Upper lobe of right lung (tissue), 1 donor: ENCODE measurements around the gene LMX1A. TPM values are rescaled to one million over a fixed set of nuclear protein-coding genes. Genes with fewer than 3 reads are reported as not detected.

Experiments
- ATAC-seq: fragments of 200-7000 bp; cut with Tn5 transposase; one replicate; pipeline ENCODE4 v1.9.1; 2020; ENCODE audit warnings: mild to moderate bottlenecking, moderate library complexity
- DNase-seq: peaks from one replicate; pipeline ENCODE4 v3.0.0-alpha.2; 2020
- H3K27ac ChIP-seq: fragments of 200-600 bp; one replicate; pipeline ENCODE4 v1.8.0; 2022
- H3K27me3 ChIP-seq: fragments of 200-600 bp; one replicate; pipeline ENCODE4 v1.8.0; 2022; ENCODE audit warnings: mild to moderate bottlenecking
- H3K36me3 ChIP-seq: fragments of 200-600 bp; one replicate; pipeline ENCODE4 v1.8.0; 2022
- H3K4me1 ChIP-seq: fragments of 200-600 bp; one replicate; pipeline ENCODE4 v1.8.0; 2022
- H3K4me3 ChIP-seq: fragments of 200-600 bp; one replicate; pipeline ENCODE4 v1.8.0; 2022; ENCODE audit warnings: mild to moderate bottlenecking
- H3K9me3 ChIP-seq: fragments of 200-600 bp; one replicate; pipeline ENCODE4 v1.8.0; 2022
- intact Hi-C: fragments of 100-400 bp; cut with DNase I; formaldehyde crosslinking; loops from one replicate; pipeline ENCODE4 v1.11.0; 2022
- total RNA-seq: library from RNA; stranded (reverse); fragmentation: NEBNext Ultra II Directional; extraction: Animal tissue kit (Norgen Biotek cat#: 25700); gene quantifications from one replicate; pipeline ENCODE4 v1.2.1, GENCODE V29; 2021
- TF ChIP-seq, protein P1 (sequence below): fragments of 200-600 bp; IDR thresholded peaks from one replicate; pipeline ENCODE4 v1.8.0; 2022; ENCODE audit warnings: antibody characterized with exemption
- donor health status: DM: no; HTN: yes; CAD: no; lungs with severe emphysema.

Gene LMX1A
- total RNA-seq, 1 donor from 2014 or later = not detected

DNA sequence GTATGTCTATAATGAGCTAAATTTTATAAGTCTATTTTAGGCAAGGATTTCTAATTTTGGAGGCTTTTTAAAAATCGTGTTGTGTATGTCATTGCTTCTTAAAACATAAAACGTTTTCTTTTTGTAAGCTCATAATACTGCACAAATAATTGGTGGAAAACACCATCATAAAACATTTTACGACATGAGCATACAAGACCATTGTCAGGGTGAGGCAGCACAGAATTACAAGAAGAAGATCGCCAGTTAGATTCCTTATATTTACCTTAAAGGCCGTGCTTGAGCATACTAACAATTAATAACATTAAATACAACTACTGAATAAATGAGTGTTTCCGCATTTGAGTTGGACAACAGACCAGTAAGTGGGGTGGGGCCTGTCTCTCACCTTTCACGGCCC, 19.1 kb upstream of the LMX1A start:
- Histone ChIP-seq H3K4me1 (peaks cover 21% of the 10 kb centered on the region), H3K36me3 (no peaks in the 10 kb centered on the region), H3K27ac (peak overlapping the region; percentile 77), H3K4me3 (peak overlapping the region; percentile 50), H3K27me3 (peaks cover 15% of the 10 kb centered on the region), H3K9me3 (no peaks in the 10 kb centered on the region)
- DNase-seq (no peak), ATAC-seq (no peak)
- intact Hi-C loops = no loop called here
- TF ChIP-seq, protein P1, sequence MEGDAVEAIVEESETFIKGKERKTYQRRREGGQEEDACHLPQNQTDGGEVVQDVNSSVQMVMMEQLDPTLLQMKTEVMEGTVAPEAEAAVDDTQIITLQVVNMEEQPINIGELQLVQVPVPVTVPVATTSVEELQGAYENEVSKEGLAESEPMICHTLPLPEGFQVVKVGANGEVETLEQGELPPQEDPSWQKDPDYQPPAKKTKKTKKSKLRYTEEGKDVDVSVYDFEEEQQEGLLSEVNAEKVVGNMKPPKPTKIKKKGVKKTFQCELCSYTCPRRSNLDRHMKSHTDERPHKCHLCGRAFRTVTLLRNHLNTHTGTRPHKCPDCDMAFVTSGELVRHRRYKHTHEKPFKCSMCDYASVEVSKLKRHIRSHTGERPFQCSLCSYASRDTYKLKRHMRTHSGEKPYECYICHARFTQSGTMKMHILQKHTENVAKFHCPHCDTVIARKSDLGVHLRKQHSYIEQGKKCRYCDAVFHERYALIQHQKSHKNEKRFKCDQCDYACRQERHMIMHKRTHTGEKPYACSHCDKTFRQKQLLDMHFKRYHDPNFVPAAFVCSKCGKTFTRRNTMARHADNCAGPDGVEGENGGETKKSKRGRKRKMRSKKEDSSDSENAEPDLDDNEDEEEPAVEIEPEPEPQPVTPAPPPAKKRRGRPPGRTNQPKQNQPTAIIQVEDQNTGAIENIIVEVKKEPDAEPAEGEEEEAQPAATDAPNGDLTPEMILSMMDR = no peak

DNA sequence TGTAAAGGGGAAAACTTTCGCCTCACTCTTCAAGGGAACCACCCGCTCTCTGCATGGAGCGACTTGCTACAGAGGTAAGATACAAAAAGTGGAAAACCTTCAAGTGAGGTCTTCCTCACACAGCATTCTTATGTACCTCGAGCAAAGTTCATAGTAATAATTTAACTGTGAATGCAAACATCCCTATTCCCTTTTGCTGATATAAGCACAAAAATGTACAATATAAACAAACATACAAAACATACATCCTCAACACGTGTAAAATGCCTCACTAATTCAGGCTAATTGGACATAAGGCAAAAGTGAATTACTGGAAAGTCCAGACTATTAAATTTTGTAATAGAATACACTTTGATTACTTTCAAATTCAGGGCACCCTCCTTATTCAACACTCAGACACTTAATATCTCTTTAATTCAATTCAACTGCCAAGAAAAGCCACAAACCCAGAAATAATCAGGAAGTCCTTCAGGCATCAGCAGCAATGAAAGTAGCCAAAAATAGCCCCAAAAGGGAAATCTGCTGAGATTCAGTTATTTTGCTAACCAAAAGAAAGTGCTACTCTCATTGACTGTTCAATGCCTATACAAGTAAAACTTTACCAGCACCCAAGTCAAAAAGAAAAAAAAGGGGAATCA, 15.2 kb upstream of the LMX1A start:
- TF ChIP-seq, protein P1 = no peak
- H3K4me1 ChIP-seq = peaks cover 21% of the 10 kb centered on the region
- no peak for ATAC-seq

DNA sequence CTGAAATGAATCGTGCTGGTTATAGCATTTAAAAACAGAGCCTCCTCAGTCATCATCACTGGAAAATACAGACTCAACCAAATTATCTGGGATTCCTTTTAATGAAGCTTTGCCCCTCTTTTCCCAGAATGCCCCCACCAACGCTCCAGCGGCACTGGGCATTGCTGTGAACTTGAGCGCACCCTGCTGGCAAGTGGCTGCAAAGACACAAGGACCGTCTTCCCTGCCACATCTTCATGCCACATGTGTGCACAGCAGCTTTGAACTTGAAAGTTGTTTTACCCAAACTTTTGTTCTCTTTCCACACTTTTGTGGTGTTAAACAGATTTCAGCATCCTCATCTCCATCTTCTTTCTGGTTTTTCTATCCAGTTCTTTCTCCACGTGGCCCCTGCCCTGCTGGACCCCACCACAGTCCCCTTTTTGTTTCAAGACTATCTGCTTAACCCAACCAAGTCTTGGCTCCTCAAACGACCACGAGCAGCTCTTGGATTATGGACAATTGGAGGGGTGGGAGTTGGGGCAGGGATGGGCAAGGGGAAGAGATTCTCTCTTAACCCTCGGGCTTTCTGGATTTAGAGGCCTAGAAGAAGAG, 12.8 kb upstream of the LMX1A start:
- H3K27ac ChIP-seq = no peak overlapping the region
- no peaks in the 10 kb centered on the region for H3K9me3 ChIP-seq
- peaks cover 11% of the 10 kb centered on the region for H3K4me1 ChIP-seq
- TF ChIP-seq, protein P1 = peak; percentile 84
- DNase-seq (peak; percentile 73), ATAC-seq (peak; percentile 78)
- intact Hi-C loops = no loop called here
- peaks cover 29% of the 10 kb centered on the region for H3K27me3 ChIP-seq
- no peaks in the 10 kb centered on the region for H3K36me3 ChIP-seq
- H3K4me3 ChIP-seq = no peak overlapping the region

More for the DNA sequence above, 15.2 kb upstream of the LMX1A start:
- Histone ChIP-seq H3K27ac (no peak overlapping the region), H3K9me3 (no peaks in the 10 kb centered on the region), H3K27me3 (peaks cover 17% of the 10 kb centered on the region), H3K36me3 (no peaks in the 10 kb centered on the region), H3K4me3 (no peak overlapping the region)
- no peak for DNase-seq
- intact Hi-C loops = no loop called here

DNA sequence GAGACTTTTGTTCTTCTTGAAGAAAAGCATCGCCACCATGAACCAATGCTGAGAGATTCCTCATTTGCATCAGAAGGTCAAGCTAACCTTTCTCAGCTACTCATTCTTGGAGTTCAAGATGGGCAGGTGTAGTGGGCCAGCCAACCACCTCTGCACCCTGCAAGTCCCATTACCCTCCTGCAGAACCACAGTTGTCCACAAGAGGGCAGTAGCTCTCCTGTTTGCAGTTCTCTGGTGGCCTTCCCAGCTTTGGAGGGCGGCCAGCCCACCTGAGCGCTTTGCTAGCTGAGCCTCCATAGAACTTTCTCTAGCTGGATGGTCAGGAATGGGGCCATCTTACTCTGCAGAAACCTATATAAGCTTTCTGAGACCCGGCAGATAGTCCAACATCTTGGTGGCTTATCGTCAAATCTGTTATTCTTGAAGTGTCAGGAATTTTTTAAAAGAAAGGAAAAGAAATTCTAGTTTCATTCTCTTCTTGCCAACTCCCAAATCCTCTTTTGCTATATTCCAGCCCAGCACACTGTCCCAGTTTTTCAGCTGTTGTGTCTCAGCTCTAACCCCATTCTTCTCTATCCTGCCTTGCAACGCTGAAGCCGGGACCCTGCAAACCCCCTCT, 11.0 kb upstream of the LMX1A start:
- peaks cover 16% of the 10 kb centered on the region for H3K27me3 ChIP-seq
- H3K9me3 ChIP-seq = no peaks in the 10 kb centered on the region
- TF ChIP-seq, protein P1 = peak; percentile 96
- no peaks in the 10 kb centered on the region for H3K36me3 ChIP-seq
- peaks cover 11% of the 10 kb centered on the region for H3K4me1 ChIP-seq
- H3K27ac ChIP-seq = no peak overlapping the region
- H3K4me3 ChIP-seq = no peak overlapping the region
- peak; percentile 73 for DNase-seq
- ATAC-seq = peak; percentile 87
- intact Hi-C loops = no loop called here

DNA sequence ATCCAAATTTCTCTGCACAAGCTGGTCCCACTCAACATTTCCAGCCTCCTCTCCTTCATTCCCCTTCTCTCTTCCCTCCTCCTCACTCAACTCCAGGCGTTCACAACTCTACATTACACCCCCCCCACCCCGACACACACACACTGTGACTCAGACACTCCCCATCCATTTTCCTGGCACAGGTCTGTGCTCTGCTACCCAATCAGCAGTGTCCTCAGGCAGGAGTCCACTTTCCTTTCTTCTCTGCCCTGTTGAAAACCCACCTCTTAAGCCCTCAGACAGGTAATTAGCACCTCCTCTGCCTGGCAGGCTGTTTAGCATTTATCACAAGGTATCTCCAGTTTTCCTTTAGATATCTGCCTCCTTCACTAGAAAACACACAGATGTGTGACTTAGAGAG, 8.8 kb upstream of the LMX1A start:
- Histone ChIP-seq H3K27me3 (peaks cover 24% of the 10 kb centered on the region), H3K27ac (no peak overlapping the region), H3K9me3 (no peaks in the 10 kb centered on the region), H3K4me1 (no peaks in the 10 kb centered on the region), H3K4me3 (no peak overlapping the region), H3K36me3 (no peaks in the 10 kb centered on the region)
- ATAC-seq = no peak
- no peak for DNase-seq
- intact Hi-C loops = no loop called here
- TF ChIP-seq, protein P1 = no peak
